ENCODE measurements around the gene TMEM115.

Gene TMEM115

GRCh38 chr3:50375258-50375931, 16.1 kb upstream of the TMEM115 start:
- DNase-seq (ENCODE audit: low read depth), result no peak

DNA sequence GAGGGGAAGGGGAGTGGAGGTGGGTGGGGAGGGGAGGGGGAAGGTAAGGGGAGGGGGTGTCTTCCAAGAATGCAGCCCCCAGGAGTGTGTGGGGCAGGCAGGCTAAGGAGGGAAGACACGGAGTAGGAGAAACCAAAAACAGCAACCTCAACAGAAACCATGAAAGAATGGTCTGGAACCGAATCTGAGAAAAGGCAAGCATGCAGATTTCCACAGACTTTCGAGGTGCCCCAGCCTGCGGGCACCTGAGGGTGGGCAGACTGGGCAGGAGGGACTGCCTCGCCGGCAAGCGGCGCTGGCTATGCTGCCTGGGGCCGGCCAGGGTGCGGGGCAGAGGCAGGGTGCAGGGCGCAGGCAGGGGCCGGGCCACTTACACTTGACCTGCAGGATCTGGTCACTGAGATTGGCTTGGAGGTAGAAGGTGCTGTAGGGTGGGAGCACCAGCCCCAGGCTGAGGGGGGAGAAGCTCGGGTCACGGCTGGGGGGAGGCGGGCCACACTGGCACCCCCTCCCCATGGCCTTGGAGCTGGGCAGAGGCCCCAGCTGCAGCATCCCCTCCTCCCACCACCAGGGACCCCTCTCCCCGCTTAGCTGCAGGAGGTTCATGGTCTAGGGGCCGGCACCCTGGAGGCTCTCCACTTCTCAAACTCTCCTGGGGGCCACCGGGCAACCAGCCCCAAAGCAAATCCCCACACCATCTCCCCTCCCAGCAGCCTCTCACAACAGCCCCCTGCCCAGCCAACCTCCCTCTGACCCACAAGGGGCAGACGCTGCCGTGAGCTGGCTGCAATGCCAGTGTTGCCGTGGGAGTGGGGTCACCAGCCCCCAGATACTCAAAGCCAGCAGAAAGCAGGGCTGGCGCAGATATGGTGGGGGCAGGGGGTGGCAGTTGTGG, 15.3 kb upstream of the TMEM115 start:
- no peak for DNase-seq (ENCODE audit: low read depth)

DNA sequence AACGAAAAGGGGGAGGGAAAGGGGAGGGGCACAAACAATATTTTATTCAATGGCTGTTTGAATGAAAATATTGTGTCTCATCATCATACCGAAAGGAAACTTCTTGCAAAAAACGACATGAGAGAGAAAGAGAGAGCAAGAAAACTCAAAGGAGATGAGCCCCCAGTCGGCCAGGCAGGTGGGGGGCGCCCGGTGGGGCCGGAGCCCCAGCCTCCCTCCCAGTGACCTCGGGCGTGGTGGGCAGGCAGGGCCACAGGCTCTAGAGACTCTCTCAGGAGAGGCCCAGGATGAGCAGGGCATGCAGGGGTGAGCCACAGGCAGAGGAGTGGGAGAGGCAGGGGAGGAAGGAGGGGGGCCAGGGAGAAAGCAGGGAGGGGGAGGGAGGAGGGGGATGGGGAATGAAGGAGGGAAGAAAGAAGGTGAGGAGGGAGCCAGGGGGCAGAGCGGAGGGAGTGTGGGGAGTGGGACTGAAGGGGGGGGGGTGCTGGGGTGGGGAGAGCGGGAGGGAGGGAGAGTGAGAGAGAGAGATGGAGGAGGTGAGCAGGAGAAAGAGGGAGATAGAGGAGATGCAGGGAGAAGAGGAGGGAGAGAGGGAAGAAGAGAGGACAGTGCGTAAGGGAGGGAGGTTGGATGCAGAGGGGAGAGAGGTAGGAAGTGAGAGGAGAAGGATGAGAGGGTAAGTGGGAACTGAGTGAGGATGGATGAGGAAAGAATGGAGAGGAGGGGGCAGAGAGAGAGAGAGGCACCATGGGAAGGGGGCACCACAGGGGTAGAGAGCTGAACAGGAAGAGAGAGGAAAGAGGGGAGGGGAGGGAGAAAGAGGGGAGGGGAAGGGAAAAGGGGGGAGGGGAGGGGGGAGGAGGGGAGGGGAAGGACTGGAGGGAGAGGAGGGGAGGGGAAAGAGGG, 14.1 kb upstream of the TMEM115 start:
- no peak for DNase-seq (ENCODE audit: low read depth)

- DNase-seq (ENCODE audit: low read depth), result no peak
Observed at GRCh38 chr3:50372349-50372748, 13.0 kb upstream of the TMEM115 start.

GRCh38 chr3:50371133-50371685, 11.9 kb upstream of the TMEM115 start:
- DNase-seq (ENCODE audit: low read depth), result no peak

DNA sequence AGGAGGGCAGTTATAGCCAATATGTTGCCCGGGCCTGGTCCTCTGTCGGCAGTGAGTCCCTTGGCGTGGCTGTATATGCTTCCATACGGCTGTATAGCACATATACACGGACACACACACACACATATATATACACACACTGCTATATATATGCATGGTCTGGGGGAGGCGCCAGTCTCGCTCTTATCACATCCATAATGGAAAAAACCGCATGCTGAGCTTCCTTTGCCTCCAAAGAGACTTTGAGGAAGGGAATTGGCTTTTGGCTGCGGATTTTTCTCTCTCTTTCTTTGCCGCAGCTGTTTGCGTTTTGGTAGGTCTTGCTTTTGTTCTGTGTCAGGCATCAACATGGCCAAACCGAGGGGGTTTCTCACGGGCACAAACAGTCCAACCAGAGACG, 11.3 kb upstream of the TMEM115 start:
- DNase-seq (ENCODE audit: low read depth), result no peak

DNA sequence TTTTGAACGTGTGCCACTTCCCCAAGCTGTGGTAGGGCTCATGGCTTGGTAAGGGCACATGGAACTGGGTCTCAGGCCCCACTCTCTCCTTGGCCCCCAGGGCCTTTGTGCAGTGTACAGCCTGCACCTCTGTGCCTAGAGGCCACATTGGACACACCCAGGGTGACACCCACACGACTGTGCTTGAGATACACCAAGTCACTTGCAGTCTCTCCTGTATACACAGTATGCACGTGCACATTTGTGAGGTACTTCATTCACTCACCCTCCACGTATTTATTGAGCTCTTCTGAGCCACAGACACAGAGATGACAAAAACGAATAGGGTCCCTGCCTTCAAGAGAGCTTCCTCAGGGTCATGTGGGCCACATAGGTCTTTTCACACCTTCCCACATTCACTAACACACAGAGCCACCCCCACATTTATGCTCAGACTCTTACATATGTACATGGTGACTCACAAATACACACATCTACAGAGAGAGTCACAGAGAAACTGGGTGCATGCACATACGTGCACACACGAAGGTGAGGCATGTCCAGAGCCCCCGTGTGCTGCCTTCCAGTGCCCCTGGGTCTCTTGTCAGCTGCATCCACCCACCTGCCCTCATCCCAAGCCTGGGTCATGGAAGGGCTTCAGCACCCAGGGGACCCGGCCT, 9.8 kb upstream of the TMEM115 start:
- no peak for DNase-seq (ENCODE audit: low read depth)

- DNase-seq (ENCODE audit: low read depth), result no peak
Observed at GRCh38 chr3:50365842-50366220, 6.5 kb upstream of the TMEM115 start.

DNA sequence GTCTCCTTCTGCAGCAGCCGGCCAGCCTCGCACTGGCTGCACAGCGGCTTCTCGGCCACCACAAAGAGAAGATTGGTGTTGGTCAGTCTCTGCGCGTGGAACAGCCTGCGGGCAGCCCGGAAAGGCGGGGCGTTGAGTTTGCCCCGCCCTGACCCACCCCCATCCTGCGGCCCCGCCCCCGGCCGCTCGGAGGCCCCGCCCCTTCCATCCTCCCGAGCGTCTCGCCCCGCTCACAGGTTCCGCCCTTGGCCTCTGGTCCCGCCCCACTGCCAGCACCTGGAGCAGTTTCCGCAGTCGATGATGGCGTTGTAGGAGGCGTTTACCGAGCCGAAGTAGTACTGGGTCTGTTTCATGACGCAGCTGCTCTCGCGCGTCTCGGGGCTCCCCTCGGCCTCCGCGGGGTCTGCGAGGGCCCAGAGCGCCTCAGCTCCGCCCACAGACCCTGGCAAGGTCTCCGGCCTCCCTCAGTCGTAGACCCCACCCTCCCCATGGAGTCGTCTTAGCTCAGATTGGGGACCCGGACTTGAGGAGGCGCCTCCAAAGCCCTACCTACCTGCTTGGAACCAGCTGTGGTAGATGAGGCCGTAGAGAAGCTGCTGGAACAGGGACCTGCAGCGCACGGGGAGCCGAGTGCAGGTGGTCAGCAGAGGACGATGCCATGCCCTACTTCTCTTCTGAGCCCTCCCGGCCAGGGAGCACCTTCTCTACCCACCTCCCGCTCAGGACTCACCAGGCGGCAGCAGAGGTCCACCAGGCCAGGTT, 5.9 kb upstream of the TMEM115 start:
- DNase-seq (ENCODE audit: low read depth), result peak; percentile 90

- no peak for DNase-seq (ENCODE audit: low read depth)
Observed at GRCh38 chr3:50364573-50365079, 5.3 kb upstream of the TMEM115 start.

- no peak for DNase-seq (ENCODE audit: low read depth)
Observed at GRCh38 chr3:50359760-50360110, 414 bp upstream of the TMEM115 start.

GRCh38 chr3:50358355-50358910, 888 bp downstream of the TMEM115 start:
- DNase-seq (ENCODE audit: low read depth), result no peak

- DNase-seq (ENCODE audit: low read depth), result no peak
Observed at GRCh38 chr3:50357481-50357880, 1.8 kb downstream of the TMEM115 start.

GRCh38 chr3:50356553-50356952, 2.8 kb downstream of the TMEM115 start:
- no peak for DNase-seq (ENCODE audit: low read depth)

DNA sequence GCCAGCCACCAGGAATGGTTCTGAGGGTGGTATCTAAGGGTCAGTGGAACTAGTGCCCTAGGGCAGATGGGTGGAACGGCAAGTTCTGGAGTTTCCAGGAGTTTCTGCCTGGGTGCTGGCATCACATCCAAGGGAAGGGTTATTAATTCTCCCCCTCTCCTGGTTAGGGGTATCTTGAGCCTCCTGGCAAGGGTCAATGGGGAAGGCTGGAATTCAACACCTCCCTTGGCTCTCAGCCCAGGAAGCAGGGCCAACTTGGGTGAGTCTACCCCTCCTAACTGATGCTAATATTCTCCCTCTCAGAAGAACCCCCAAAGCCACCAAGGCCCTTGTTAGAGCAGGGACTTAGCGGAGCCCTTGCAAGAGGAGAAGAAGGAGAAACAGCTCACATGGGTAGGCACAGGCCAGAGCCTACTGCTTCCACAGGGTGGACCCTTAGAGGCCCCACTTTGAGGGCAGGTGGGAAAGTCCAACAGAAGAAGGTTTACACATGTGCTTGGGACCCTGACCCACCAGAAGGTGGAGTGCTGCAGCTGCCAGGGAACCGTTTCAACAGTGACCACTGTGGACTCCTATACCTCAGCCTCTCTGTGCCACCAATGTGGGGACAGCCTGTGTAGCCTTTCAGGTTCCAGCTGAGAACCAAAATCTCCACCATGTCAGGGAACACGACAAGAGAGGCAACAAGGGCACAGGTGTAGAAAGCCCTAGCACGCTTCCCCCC, 3.3 kb downstream of the TMEM115 start:
- DNase-seq (ENCODE audit: low read depth), result no peak

DNA sequence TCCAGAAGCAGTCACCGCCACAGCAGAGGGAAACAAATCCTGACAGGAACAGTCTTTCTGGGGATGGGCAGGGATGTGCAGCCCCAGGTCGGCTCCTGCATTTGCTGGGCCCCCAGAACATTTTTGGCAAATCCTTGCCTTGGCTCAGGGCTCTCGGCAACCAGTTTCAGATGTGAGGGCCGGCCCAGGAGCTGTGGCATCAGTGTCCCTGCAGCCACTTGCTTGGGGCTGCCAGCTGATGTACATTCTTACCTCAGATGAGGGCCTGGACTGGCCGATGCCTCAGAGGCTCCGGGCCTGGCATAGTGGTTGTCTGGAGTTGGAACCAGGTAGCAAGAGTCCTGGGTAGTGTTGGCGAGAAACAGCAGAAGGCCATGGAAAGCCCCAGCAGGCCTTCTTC, 4.5 kb downstream of the TMEM115 start:
- no peak for DNase-seq (ENCODE audit: low read depth)

- DNase-seq (ENCODE audit: low read depth), result no peak
Observed at GRCh38 chr3:50354186-50354764, 5.0 kb downstream of the TMEM115 start.

GRCh38 chr3:50353245-50354004, 5.9 kb downstream of the TMEM115 start:
- DNase-seq (ENCODE audit: low read depth), result no peak

DNA sequence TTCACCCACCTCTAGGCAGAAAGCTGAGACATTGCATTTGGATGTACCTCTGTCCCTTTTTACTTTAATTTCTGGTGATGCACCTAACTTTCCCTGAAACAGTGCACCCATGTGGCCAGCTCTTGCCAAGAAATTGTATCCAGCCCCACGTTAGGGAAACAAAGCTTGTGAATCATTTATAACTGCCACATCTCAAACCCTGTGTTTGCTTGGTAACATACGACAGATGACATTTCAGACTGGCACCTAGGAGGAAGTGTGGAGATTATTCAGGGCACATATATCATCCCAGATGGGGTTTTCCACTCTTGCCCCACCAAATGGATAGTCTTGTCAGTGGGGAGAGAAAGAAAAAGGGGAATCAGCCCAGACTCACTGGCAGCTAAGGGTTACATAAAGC, 6.5 kb downstream of the TMEM115 start:
- no peak for DNase-seq (ENCODE audit: low read depth)

Measured in activated T-helper 1 cell treated with Interleukin-2 at 50 U/mL for 16 hours (primary cell).